Measurements from ENCODE around the gene GOLT1A. TPM values are rescaled to one million over a fixed set of nuclear protein-coding genes. Genes with fewer than 3 reads are reported as not detected.

GOLT1A gene
- polyA plus RNA-seq (2012; ENCODE audit: insufficient read length, low read depth), result not detected

- TF ChIP-seq SIN3A (IDR thresholded peaks at IDR 0.05; ENCODE audit: borderline replicate concordance, insufficient read depth, low read length), result no peak
- no peak for TF ChIP-seq FOXP2 (optimal IDR thresholded peaks at IDR 0.05; ENCODE audit: borderline replicate concordance, extremely low read depth, extremely low read length, insufficient read depth)
- no peak for TF ChIP-seq TAF1 (IDR thresholded peaks at IDR 0.05; ENCODE audit: borderline replicate concordance, insufficient read depth, low read length)
- no peak for TF ChIP-seq REST (IDR thresholded peaks at IDR 0.05; ENCODE audit: insufficient read depth in 1 of 2, low read depth in 2 of 2, low read length in 2 of 2)
- TF ChIP-seq POLR2AphosphoS5 (IDR thresholded peaks at IDR 0.05; ENCODE audit: low read depth, low read length), result no peak
These were observed at the start of gene GOLT1A for GRCh38 chr1:204213668-204214662. TSS of gene GOLT1A (minus strand) at chr1:204213988. CDS start at chr1:204213906, 82 bp downstream.

- no peak for TF ChIP-seq REST (IDR thresholded peaks at IDR 0.05; ENCODE audit: insufficient read depth in 1 of 2, low read depth in 2 of 2, low read length in 2 of 2)
- TF ChIP-seq SIN3A (IDR thresholded peaks at IDR 0.05; ENCODE audit: borderline replicate concordance, insufficient read depth, low read length), result no peak
- TF ChIP-seq POLR2AphosphoS5 (IDR thresholded peaks at IDR 0.05; ENCODE audit: low read depth, low read length), result no peak
- no peak for TF ChIP-seq FOXP2 (optimal IDR thresholded peaks at IDR 0.05; ENCODE audit: borderline replicate concordance, extremely low read depth, extremely low read length, insufficient read depth)
- TF ChIP-seq TAF1 (IDR thresholded peaks at IDR 0.05; ENCODE audit: borderline replicate concordance, insufficient read depth, low read length), result no peak
These were observed 49.6 kb upstream of the GOLT1A start for GRCh38 chr1:204263254-204263910.

- no peak for TF ChIP-seq SIN3A (IDR thresholded peaks at IDR 0.05; ENCODE audit: borderline replicate concordance, insufficient read depth, low read length)
- no peak for TF ChIP-seq POLR2AphosphoS5 (IDR thresholded peaks at IDR 0.05; ENCODE audit: low read depth, low read length)
- no peak for TF ChIP-seq REST (IDR thresholded peaks at IDR 0.05; ENCODE audit: insufficient read depth in 1 of 2, low read depth in 2 of 2, low read length in 2 of 2)
These were observed 48.9 kb upstream of the GOLT1A start for GRCh38 chr1:204262506-204263253.

GRCh38 chr1:204261746-204262505, 48.1 kb upstream of the GOLT1A start:
- TF ChIP-seq FOXP2 (optimal IDR thresholded peaks at IDR 0.05; ENCODE audit: borderline replicate concordance, extremely low read depth, extremely low read length, insufficient read depth), result no peak
- no peak for TF ChIP-seq REST (IDR thresholded peaks at IDR 0.05; ENCODE audit: insufficient read depth in 1 of 2, low read depth in 2 of 2, low read length in 2 of 2)
- no peak for TF ChIP-seq POLR2AphosphoS5 (IDR thresholded peaks at IDR 0.05; ENCODE audit: low read depth, low read length)
- no peak for TF ChIP-seq SIN3A (IDR thresholded peaks at IDR 0.05; ENCODE audit: borderline replicate concordance, insufficient read depth, low read length)
- no peak for TF ChIP-seq TAF1 (IDR thresholded peaks at IDR 0.05; ENCODE audit: borderline replicate concordance, insufficient read depth, low read length)

Data from PFSK-1 (cell line).